NCI-H1436 treated with DMSO at 0.1 percent for 48 hours (cell line): ENCODE results near the gene ECEL1.
"Not testable (repeated sequence)": the region's sequence is repeated elsewhere in the genome, so short reads cannot be mapped to it uniquely, and the experiment has no call there.

Source experiments
- DNase-seq: peaks from one replicate; lab custom pipeline; 2025; lab: John Stamatoyannopoulos, UW

The ECEL1 gene, protein sequence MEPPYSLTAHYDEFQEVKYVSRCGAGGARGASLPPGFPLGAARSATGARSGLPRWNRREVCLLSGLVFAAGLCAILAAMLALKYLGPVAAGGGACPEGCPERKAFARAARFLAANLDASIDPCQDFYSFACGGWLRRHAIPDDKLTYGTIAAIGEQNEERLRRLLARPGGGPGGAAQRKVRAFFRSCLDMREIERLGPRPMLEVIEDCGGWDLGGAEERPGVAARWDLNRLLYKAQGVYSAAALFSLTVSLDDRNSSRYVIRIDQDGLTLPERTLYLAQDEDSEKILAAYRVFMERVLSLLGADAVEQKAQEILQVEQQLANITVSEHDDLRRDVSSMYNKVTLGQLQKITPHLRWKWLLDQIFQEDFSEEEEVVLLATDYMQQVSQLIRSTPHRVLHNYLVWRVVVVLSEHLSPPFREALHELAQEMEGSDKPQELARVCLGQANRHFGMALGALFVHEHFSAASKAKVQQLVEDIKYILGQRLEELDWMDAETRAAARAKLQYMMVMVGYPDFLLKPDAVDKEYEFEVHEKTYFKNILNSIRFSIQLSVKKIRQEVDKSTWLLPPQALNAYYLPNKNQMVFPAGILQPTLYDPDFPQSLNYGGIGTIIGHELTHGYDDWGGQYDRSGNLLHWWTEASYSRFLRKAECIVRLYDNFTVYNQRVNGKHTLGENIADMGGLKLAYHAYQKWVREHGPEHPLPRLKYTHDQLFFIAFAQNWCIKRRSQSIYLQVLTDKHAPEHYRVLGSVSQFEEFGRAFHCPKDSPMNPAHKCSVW

DNA sequence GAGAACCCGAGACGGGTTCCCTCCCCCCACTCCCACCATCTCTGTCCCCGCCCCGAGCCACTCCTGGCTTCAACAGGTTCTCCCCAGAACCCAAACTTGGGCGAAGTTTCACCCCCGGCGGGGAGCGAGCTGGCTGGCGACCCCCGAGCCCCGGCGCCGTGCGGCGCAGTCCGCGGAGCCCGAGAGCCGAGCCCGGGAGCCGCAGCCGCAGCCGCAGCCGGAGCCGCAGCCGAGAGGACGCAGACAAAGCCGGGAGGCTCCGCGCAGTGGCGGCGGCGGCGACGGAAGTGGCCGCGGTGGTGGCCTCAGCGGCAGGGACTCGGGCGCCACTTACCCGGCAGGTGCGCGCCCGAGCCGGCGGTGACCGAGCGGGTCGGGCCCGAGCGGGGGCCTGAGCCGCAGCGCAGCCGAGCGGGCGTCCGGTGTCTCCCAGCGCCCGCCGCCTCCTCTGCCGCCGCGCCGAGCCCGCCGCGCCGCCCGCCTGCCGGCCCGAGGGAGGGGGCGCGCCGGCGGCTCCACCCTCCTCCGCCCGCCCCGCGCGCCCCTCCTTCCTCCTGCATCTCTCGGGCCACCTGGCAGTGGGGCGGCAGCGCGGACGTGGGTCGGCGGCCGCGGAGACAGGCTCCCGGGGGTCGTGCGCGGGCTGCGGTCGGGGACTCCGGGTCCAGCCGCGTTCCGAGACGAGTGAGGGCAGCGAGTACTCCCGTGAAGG lies at the start of gene ECEL1:
TSS of gene ECEL1 (minus strand) at position 450 of the 712 bp plus-strand sequence. CDS start 1,181 bp downstream, outside the sequence.
- no peak for DNase-seq

DNA sequence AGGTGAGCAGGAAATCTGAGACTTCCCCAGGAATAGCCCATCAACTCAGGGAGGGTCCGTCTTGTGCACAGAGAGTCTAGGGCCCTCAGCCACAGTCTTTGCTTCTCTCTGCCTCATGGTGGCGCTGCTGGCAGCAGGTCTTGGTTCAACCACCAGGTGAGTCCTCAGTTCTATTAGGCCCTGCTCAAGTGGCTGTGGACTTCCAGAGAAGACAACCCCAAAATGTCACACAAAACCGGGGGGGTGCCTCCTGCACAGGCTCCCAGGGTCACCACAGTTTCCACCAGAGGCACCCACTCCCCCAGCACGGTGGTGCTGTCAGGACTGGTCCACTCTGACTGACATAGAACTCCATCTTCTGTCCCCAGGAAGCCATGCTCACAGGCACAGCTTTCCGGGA lies 49.4 kb upstream of the ECEL1 start:
- no peak for DNase-seq

DNA sequence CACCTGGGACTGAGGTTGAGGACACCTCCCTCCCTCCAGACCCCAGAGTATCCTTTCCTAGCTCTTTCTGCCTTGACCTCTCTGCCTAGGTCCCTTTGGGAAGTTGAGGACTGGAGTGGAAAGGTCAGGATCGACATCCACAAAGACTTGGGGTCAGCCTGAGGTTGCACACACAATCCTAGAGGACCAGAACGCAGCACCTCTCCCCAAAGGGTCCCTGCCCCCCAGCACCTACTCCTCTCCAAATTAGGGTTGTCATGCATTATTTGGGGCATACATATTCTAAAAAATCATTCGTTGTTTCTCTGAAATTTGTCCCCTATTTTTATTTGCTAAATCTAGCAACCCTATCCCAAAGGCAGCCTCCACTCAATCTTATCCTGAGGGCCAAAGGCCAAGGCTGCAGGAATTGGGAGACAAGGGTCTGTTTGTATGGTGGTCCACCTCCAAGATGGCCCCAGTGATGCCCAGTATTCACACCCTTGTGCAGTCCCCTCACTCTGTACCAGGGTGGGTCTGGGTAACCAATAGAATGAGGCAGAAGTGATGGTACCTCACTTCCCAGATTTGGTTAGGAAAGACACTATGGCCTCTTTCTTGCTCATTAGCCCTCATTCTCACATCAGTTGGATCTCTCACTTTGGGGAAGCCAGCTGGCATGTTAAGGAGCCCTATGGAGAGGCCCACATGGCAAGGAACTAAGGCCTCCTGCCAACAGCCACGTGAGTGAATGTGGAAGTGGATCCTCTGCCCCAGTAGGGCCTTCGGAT lies 48.3 kb upstream of the ECEL1 start:
- DNase-seq, result no peak

DNA sequence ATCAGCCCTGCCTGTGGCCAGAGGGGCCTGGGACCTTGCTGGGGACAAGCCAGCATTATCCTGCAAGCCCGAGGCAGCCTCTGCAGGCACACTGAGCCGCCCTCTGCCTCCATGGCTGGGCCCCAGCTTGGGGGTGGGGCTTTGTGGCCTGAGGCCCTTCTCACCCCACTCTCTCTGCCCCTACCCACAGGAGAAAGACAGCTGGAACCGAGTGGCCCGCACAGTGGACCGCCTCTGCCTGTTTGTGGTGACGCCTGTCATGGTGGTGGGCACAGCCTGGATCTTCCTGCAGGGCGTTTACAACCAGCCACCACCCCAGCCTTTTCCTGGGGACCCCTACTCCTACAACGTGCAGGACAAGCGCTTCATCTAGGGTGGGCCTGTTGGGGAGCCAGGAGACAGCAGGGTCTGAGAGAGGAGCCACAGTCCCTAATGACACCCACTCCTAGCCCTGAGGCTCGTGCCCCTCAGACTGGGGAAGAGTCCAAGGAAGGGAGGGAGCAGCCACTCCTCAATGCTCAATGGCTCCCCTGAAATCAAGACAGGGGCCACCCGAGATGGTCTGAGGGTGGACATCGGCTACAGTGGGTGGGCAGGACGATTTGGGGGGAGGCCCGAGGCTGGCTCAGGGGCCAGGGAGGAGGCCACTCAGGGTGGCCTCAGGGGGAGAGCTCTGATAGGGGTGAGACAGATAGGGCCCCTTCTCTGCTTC lies 47.5 kb upstream of the ECEL1 start:
- DNase-seq, result no peak

DNA sequence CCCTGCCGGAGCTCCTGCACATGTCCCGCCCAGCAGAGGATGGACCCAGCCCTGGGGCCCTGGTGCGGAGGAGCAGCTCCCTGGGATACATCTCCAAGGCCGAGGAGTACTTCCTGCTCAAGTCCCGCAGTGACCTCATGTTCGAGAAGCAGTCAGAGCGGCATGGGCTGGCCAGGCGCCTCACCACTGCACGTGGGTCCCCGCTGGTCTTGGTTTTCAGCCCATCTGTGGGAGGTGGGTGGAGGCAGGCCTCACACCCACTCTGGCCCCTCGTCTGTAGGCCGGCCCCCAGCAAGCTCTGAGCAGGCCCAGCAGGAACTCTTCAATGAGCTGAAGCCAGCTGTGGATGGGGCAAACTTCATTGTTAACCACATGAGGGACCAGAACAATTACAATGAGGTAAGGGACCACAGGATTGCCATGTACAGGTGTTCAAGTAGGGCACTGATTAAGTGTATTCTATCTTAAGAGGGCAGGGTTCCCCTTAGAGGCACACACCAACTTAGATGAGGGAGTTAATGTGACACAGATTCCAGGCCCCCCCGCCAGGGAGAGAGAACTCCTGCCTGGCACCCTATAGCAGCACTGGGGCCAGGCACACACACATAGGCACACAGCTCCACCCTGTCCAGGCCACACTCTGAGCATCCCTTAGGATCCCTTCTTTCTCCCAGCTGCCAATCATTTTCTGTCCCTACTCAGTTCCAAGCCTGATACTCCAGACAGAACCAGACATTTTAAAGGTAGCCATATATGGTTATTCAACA lies 46.5 kb upstream of the ECEL1 start:
- no peak for DNase-seq

DNA sequence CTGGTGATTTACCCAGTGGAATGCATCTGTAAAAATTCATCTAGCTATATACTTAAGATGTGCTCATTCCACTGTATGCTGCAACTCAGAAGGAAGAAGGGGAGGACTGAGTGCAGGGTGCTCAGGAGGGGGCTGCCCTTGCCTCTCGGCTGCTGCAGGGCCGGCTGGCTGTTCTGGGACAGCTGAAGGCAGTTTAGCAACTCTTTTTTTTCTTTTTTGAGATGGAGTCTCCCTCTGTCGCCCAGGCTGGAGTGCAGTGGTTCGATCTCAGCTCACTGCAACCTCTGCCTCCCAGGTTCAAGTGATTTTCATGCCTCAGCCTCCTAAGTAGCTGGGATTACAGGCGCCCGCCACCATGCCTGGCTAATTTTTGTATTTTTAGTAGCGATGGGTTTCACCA lies 45.2 kb upstream of the ECEL1 start:
- DNase-seq, result not testable (repeated sequence)

DNA sequence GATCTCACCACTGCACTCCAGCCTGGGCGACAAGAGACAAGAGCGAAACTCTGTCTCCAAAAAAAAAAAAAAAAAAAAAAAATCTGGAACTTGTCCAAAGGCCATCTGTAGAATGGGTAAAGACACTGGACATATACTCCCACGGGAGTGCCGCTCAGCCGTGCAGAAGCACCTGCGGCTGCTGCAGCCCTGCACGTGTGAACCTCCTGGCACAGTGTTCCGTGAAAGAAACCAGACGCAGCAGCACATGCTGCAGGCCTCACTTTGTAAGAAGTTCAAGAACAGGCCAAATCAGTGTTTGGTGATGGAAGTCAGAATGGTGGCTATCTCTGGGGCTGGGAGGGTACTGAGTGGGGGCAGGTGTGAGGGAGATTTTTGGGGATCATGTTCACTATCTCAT lies 44.8 kb upstream of the ECEL1 start:
- DNase-seq, result no peak

DNA sequence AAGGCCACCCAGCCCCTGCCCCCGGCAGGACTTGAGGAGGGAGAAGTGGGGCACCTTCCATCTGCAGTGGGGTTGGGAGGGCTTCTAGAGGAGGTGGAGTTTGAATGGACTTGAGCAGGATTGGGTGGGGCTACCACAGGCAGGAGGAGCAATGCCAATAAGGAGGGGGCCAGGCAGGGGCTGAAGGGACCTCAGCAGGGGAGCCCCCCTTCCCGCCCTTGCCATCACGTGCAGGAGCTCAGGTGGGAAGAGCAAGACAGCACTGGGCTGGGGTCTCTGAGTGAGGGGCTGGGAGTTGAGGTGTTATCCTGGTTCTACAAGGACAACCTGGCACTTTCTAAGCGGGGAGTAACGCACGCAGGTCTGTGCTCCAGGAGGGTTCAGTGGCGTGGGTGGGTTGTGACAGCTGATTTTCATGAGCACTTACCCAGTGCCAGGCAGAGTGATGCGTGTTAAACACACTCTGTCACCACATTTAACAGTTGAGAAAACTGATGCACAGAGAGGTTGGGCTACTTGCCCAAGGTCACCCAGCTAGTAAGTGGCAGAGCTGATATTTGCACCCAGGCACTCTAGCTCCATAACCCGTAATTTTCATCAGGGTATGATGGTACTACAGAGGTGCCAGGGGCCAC lies 43.1 kb upstream of the ECEL1 start:
- DNase-seq, result no peak

DNA sequence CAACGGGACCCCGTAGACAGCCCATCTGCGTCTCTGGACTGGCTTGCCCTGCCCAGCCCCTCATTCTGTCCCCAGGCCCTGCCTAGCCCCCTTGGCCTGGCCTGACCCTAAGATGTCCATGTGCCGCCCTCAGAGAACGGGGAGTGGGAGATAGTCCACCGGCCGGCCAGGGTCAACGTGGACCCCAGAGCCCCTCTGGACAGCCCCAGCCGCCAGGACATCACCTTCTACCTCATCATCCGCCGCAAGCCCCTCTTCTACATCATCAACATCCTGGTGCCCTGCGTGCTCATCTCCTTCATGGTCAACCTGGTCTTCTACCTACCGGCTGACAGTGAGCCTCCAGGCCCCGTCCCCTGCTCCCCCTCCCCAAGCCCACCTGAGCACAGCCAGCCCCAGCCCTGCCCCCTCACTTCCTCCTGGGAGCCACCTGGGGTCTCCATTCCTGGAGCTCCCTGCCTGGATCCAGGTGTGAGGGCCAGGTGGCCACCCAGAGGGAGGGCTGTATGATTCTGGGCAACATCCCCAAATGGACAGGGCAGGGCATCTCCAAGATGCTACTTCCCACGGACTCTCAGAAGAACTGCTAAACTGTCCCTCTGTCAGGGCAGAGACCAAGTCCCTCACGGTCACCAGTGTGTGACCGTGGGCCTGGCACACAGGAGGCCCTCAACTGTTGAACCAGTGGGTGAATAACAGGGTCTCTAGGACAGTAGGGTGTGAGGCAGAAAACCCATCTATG lies 42.3 kb upstream of the ECEL1 start:
- DNase-seq, result no peak

DNA sequence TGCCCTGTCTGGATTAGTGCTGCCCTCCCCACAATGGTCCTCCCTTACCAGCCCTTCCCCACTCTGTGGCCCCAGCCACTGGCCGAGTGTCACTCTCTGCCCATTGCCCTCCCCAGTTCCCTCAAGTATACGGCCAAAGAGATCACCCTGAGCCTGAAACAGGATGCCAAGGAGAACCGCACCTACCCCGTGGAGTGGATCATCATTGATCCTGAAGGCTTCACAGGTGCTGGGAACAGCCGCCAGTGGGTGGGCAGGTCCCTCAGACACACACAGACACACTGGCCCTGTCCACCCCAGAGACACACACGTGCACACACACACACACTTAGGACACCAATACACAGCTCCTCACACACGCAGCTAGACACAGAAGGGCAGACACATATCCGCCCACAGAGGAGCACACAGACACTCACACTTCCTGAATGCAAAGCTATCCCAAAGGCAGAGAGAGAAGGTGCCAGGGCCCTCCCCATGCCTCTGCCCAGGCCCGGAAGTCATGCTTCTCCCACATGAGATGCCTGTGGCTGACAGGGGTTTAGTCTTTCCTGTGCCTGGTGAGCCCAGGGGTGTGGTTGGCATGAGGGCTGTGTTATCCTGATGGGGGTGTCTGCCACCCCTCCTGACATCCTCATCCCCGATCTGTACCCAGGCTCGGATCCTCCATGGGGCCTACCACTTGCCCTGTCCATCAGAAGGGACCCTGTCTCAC lies 41.3 kb upstream of the ECEL1 start:
- no peak for DNase-seq

DNA sequence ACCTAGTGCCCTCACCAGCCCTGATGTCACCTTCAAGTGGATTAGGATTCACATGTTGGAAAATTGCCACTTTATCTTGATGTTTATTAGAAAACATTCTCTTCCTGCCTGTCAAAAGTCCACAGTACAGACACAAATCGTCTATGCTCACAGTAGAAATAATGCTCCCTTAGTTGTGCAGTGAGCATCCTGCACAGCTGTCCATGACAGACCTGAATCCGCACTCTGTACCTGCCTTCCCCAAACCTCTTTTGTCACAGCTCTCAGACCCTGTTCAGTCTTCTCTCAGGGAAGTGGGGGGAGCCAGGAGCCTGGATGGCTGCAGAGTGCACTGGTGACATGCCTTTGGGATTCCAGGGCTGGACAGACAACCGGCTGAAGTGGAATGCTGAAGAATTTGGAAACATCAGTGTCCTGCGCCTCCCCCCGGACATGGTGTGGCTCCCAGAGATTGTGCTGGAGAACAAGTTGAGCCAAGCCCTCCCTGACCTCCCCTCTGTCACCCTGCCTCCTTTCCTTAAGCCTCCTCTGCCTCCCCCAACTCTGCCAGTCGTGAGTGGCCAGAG lies 40.4 kb upstream of the ECEL1 start:
- no peak for DNase-seq

DNA sequence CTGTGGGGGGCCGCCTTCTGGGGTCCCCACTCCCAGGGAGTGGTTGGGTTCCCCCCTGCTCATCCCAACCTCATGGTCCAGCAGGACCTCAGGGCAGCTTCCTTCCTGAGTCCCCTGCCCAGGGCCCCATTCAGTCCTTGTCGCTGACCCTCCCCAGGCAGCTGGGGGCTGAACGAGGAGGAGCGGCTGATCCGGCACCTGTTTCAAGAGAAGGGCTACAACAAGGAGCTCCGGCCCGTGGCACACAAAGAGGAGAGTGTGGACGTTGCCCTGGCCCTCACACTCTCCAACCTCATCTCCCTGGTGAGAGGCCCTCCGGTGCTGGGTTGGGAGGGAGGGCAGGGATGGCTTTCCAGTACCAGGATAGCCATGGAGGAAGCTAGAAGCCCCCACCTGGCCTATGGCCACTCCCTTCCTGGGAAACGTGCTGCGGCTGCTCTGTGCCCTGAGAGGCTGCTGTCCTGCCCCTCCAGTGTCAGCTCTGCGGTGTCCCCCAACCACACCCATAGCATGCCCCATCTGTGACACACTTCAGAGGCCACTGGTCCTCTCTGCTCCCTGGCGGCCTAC lies 38.8 kb upstream of the ECEL1 start:
- DNase-seq, result no peak

DNA sequence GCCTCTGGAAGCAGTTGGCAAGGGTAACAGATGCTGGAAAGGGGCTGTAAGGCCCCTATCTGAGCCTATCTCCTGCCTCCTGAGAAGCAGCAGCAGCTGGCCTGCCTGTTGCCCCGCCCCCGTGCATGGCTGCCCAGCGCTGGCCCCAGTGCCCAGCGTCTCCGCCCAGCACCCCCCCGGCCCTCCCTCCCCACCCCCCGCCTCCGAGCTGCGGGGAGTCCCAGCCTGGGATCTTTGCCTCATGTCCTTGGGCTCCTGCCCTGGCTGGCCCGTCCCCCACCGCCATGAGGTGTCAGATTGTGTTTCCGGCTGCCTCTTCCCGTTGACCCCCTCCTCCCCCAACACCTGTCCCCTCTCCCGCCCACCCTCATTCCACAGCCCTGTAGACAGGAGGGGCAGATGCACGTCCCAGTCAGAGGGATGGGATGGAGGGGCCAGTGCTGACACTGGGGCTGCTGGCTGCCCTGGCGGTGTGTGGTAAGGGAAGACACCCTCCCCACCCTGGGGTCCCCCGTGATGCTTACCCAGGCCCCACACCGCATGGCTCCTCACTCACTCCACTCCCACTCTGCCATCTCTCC lies 38.2 kb upstream of the ECEL1 start, which contains the start of gene CHRND:
TSS of gene CHRND (plus strand) at position 370 of the 581 bp plus-strand sequence. CDS start at position 426, 56 bp downstream.
- DNase-seq, result no peak

DNA sequence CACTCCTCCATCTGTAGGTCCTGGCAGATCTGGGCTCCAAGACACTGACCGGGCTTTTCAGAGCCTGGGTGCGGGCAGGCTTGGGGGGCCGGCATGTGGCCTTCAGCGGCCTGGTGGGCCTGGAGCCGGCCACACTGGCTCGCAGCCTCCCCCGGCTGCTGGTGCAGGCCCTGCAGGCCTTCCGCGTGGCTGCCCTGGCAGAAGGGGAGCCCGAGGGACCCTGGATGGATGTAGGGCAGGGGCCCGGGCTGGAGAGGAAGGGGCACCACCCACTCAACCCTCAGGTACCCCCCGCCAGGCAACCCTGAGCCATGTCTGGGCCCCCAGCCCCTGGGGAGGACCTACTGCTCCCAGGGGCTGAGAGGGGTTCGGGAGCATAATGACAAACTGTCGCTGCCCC lies 37.6 kb upstream of the ECEL1 start:
- no peak for DNase-seq

DNA sequence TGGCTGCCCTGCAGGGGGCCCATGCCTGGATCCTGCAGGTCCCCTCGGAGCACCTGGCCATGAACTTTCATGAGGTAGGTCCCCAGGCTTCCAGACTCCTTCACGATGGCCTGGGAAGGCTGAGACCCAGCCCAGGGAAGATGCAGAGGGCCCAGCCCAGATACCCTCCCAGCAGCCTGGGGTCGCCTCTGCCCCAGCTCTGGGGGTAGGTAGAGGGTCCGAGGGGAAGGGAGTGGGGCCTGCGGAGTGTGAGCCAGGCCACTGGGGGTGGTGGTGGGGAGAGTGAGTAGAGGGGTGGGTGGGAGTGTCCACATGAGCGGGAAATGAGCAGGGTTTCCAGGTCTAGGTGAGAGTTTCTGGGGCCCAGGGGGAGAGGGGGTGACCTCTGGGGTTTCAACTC lies 37.1 kb upstream of the ECEL1 start:
- DNase-seq, result no peak

DNA sequence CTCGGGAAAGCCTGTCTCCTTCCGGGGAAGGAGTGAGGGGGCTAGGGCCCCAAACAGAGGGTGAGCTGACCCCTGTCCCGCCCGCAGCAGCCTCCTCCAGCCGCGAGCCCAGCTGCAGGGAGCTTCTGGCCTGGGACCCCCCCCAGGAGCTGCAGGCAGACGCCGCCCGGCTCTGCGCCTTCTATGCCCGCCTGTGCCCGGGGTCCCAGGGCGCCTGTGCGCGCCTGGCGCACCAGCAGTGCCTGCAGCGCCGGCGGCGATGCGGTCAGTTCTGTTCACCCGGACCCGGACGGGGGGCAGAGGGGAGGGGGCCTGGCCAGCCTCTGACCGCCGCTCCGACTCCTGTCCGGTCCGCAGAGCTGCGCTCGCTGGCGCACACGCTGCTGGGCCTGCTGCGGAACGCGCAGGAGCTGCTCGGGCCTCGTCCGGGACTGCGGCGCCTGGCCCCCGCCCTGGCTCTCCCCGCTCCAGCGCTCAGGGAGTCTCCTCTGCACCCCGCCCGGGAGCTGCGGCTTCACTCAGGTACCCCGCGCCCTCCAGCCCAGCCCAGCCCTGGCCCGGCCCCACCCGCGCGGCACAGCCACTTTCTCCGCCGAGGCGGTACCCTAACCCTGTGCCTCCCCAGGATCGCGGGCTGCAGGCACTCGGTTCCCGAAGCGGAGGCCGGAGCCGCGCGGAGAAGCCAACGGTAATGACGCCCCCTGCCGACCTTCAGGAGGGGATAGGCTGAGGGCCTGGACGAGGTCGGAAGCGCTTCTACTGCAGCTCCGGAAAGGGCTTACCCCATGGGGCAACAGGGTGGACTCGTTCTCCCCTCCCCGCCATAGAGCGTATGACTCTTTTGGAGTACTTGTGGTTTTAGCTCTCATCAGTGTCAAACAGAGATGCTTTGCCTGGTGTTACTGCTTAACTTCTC lies 36.3 kb upstream of the ECEL1 start:
- no peak for DNase-seq

DNA sequence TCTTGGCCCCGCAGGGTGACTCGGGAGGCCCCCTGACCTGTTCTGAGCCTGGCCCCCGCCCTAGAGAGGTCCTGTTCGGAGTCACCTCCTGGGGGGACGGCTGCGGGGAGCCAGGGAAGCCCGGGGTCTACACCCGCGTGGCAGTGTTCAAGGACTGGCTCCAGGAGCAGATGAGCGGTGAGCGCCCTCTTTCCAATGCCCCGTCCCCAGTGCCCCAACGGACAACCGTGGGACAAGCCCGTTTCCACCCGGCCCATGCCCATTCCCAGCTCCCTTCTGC lies 35.7 kb upstream of the ECEL1 start:
- DNase-seq, result no peak
